ENCODE measurements around the gene NQO2. TPM values are rescaled to one million over a fixed set of nuclear protein-coding genes. Genes with fewer than 3 reads are reported as not detected.
"Not testable (repeated sequence)": the region's sequence is repeated elsewhere in the genome, so short reads cannot be mapped to it uniquely, and the experiment has no call there.

The NQO2 gene
- total RNA-seq, 1 donor from 2014 or later = 21.5 TPM

DNA sequence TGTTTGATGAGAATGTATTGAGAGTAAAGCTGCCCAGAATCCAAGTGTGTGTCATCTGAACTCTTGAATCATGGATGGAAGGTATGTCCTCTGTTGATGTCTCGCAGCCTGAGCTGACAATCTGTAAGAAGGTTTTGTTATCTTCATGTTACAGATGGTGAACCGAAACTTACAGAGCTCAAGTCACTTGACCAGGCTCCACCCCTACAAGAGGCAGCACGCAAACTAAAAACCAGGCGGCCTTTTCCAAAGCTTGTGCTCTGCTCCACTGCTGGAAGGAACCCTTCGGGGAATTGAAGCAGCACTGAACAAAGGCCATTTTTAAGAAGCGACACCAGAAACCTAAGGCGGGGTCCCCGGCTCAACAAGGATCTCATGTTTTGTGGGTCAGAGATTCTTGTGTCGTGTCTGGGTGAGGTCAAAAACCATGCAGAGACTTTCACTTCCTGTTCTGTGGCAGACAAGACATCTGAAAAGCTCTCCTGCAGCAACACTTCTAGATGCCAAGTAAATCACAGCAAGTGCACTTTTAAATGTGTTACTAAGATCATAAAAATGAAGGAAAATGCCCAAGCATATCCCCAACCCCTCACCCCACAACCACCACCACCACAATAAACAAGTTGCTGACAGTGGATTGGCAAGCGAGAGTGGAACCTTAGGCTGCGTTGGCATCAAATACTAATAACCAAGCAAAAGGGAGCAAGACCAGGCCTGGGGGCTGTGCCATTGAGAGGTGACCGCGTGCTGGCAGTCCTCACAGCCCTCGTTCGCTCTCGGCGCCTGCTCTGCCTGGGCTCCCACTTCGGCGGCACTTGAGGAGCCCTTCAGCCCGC is 27.3 kb downstream of the NQO2 start:
- DNase-seq (ENCODE audit: low read depth, low spot score) = no peak
- H3K9me3 Mint-ChIP-seq = peaks cover 2% of the 10 kb centered on the region
- peaks cover 8% of the 10 kb centered on the region for H3K36me3 Mint-ChIP-seq (ENCODE audit: low read depth)
- no peak for TF ChIP-seq CTCF (conservative IDR thresholded peaks at IDR 0.05)
- H3K4me3 Mint-ChIP-seq = no peak overlapping the region
- H3K27ac Mint-ChIP-seq (ENCODE audit: unreplicated experiment) = no peak overlapping the region
- no peaks in the 10 kb centered on the region for H3K27me3 Mint-ChIP-seq (ENCODE audit: low read depth)
- peaks cover 35% of the 10 kb centered on the region for H3K4me1 Mint-ChIP-seq

- H3K36me3 Mint-ChIP-seq (ENCODE audit: low read depth); H3K4me3 Mint-ChIP-seq: not testable (repeated sequence)
- peaks cover 29% of the 10 kb centered on the region for H3K4me1 Mint-ChIP-seq
Measured at GRCh38 chr6:3028156-3028555, 28.5 kb downstream of the NQO2 start.

GRCh38 chr6:3031857-3032640 is 32.4 kb downstream of the NQO2 start:
- H3K36me3 Mint-ChIP-seq (ENCODE audit: low read depth) = peaks cover 2% of the 10 kb centered on the region
- no peak for DNase-seq (ENCODE audit: low read depth, low spot score)
- TF ChIP-seq CTCF (conservative IDR thresholded peaks at IDR 0.05) = no peak
- no peaks in the 10 kb centered on the region for H3K27me3 Mint-ChIP-seq (ENCODE audit: low read depth)
- no peak overlapping the region for H3K27ac Mint-ChIP-seq (ENCODE audit: unreplicated experiment)
- H3K4me1 Mint-ChIP-seq = peaks cover 14% of the 10 kb centered on the region
- H3K9me3 Mint-ChIP-seq = peaks cover 3% of the 10 kb centered on the region
- no peak overlapping the region for H3K4me3 Mint-ChIP-seq

More at GRCh38 chr6:3028156-3028555, 28.5 kb downstream of the NQO2 start:
- DNase-seq (ENCODE audit: low read depth, low spot score); H3K9me3 Mint-ChIP-seq; H3K27me3 Mint-ChIP-seq (ENCODE audit: low read depth); H3K27ac Mint-ChIP-seq (ENCODE audit: unreplicated experiment): not testable (repeated sequence)

DNA sequence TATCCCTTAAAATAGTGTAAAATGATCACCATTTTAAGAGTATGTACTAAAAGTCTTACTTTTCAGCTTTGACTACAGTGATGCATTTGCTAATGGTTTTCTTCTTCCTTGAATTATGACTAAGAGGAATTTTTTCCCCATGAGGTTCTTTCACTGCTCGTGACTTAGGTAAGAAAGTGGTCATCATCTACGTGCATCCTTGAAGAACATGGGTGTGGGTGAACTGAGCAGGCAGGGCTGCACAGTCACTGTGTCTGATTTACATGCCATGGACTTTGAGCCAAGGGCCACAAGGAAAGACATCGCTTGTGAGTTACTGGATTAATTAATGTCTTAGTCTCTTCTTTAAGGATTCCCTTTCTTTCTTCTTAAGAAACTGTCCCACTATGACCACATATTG is 33.3 kb downstream of the NQO2 start:
- DNase-seq (ENCODE audit: low read depth, low spot score) = no peak
- Mint-ChIP-seq H3K27ac (ENCODE audit: unreplicated experiment) (no peak overlapping the region), H3K36me3 (ENCODE audit: low read depth) (peaks cover 2% of the 10 kb centered on the region), H3K27me3 (ENCODE audit: low read depth) (no peaks in the 10 kb centered on the region), H3K9me3 (peaks cover 3% of the 10 kb centered on the region), H3K4me1 (peaks cover 17% of the 10 kb centered on the region), H3K4me3 (no peak overlapping the region)
- no peak for TF ChIP-seq CTCF (conservative IDR thresholded peaks at IDR 0.05)

DNA sequence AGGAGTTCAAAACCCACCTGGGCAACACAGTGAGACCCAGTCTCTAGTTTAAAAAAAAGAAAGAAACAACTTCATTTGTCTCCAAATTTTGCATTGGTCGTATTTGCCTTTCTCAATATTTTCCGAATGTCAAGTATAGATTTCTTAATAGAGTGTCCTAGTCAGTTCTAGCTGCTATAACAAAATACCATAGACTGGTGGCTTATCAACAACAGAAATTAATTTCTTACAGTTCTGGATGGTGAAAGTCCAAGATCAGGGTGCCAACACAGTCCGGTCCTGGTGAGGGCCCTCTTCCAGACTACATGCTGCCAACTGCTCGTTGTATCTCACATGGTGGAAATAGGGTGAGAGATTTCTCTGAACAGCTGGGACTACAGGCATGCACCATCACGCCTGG is 34.0 kb downstream of the NQO2 start:
- Mint-ChIP-seq H3K27ac (ENCODE audit: unreplicated experiment) (no peak overlapping the region), H3K4me1 (peaks cover 17% of the 10 kb centered on the region), H3K9me3 (peaks cover 3% of the 10 kb centered on the region), H3K27me3 (ENCODE audit: low read depth) (no peaks in the 10 kb centered on the region), H3K36me3 (ENCODE audit: low read depth) (peaks cover 2% of the 10 kb centered on the region), H3K4me3 (no peak overlapping the region)
- no peak for TF ChIP-seq CTCF (conservative IDR thresholded peaks at IDR 0.05)
- DNase-seq (ENCODE audit: low read depth, low spot score) = no peak

DNA sequence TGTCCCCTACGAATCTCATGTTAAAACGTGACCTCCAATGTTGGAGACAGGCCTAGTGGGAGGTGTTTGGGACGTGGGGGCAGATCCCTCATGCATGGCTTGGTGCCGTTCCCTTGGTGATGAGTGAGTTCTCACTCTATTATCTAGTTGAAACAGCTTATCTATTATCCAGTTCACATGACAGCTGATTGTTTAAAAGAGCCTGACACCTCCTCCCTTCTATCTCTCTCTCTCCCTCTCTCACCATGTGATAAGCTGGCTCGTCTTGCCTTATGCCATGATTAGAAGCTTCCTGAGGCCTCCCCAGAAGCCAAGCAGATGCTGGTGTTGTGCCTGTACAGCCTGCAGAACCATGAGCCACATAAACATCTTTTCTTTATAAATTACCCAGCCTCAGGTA is 35.7 kb downstream of the NQO2 start:
- TF ChIP-seq CTCF (conservative IDR thresholded peaks at IDR 0.05) = no peak
- H3K36me3 Mint-ChIP-seq (ENCODE audit: low read depth) = peaks cover 2% of the 10 kb centered on the region
- H3K27me3 Mint-ChIP-seq (ENCODE audit: low read depth) = no peaks in the 10 kb centered on the region
- H3K4me1 Mint-ChIP-seq = peaks cover 17% of the 10 kb centered on the region
- H3K27ac Mint-ChIP-seq (ENCODE audit: unreplicated experiment) = no peak overlapping the region
- H3K9me3 Mint-ChIP-seq = peaks cover 3% of the 10 kb centered on the region
- H3K4me3 Mint-ChIP-seq = no peak overlapping the region
- no peak for DNase-seq (ENCODE audit: low read depth, low spot score)

Data from neural crest cell (in vitro differentiated cells).